HG02642 (cell line): ENCODE data around the gene MAPKBP1.

Source experiments
- ATAC-seq: cut with Tn5 transposase; IDR thresholded peaks from one replicate; pipeline ENCODE4 v1.9.1; 2021; ENCODE audit warnings: mild to moderate bottlenecking; ENCODE audit not compliant: unreplicated experiment, poor library complexity

MAPKBP1 gene

GRCh38 chr15:41804916-41805666, 30.8 kb downstream of the MAPKBP1 start:
- ATAC-seq, result no peak

DNA sequence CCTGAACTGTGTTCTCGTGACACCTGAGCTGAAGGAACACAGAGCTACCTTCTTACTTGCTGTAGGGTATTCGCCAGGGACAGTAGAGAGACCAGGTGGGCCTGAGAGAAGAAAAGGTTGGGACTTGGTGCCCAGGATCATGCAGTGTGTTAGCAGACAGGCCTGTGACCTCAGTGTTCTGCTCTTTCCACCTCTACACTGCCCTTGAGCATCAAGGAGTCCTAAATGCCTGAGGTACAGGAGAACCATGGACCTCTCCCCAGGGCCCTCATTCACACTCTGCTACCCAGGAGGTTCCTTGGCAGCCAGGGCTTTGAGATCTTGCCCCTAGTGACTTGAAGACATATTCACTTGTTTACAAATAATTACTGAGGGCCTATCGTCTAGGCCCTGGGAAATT, 31.4 kb downstream of the MAPKBP1 start:
- no peak for ATAC-seq

GRCh38 chr15:41806291-41807181, 32.3 kb downstream of the MAPKBP1 start:
- no peak for ATAC-seq

GRCh38 chr15:41809121-41809520, 34.8 kb downstream of the MAPKBP1 start:
- no peak for ATAC-seq

DNA sequence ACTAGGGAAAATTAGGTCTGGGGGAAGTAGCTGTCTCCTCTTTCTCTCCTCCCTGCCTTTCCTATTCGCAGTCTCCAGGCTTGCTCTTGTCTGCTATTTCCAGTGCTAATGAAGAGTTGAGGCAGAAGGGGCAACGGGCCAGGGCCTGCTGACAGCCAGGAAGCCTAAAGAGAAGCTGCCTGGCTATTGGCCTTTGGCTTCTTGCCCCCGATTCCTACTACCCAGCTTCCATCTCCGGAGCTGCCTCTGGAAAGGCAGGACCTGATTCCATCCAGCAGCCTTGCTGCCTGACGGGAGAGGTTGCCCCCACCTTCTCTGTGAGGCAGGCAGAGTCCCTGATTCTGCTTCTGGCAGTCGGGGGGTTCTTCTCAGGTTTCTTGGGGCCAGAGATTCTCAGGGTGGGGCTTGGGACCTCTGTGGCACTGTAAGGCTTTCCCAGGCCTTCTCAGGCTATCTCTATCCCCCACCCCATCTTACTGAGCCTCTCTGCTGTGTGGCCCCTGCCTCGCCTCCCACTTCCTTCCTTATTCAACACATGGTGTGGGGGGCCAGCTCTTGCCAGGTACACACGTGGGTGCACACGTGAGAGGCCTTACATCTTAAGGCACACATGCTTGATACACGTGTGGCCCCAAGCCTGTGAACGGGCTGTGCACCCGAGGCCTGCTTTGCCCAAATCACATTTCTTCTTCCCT, 35.4 kb downstream of the MAPKBP1 start:
- no peak for ATAC-seq

DNA sequence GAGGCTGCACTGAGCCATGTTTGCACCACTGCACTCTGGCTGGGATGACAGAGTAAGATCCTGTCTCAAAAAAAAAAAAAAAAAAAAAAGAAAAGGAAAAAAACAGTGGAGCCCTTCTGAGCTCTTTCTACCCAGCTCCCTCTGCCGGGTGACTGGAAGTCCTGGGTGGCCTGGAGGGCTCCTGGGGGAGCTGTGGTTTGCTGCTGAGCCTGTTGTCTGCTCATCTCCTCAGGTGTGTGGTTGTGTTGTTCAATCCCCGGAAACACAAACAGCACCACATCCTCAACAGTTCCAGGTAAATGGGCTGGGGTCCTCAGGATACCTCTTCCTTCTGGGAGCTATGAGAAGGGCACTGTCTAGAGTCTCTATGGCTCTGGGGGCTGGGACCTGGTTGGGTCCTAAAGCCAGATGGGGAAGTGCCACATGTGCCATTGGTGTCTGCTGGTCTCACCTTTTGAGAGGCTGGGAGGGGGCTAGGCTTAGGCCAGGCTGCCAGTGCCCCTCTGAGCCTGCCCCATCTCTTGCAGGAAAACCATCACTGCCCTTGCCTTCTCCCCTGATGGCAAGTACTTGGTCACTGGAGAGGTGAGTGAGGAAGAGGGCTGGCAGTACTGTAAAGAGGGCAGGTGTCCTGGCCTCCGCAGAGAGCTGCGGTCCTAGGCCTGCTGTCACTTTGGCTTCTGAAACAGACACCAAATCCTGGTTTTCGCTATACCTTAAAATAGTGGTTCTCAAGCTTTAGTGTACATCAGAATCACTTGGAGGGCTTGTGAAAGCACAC, 36.6 kb downstream of the MAPKBP1 start:
- no peak for ATAC-seq

GRCh38 chr15:41811432-41812195, 37.3 kb downstream of the MAPKBP1 start:
- no peak for ATAC-seq

DNA sequence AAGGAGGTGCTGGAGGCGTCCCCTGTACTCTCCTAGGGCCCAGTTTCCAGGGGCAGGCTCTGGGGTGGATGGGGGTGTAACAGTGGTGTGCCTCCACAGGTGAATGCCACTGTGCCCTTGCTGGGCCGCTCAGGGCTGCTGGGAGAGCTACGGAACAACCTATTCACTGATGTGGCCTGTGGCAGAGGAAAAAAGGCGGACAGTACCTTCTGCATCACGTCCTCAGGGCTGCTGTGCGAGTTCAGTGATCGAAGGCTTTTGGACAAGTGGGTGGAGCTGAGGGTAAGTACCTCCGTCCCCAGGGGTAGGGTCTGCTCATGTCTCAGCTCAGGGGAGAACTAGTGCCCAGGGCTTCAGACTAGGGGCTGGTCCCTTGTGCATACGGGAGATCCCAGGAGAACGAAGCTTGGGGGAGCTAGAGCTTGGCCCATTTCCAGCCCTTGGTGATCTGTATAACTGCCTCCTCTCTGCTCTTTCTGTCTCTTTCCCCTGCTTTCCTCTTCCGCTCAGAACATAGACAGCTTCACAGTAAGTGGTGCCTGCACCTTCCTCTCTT, 38.6 kb downstream of the MAPKBP1 start:
- no peak for ATAC-seq

GRCh38 chr15:41813426-41813825, 39.1 kb downstream of the MAPKBP1 start:
- ATAC-seq, result no peak

DNA sequence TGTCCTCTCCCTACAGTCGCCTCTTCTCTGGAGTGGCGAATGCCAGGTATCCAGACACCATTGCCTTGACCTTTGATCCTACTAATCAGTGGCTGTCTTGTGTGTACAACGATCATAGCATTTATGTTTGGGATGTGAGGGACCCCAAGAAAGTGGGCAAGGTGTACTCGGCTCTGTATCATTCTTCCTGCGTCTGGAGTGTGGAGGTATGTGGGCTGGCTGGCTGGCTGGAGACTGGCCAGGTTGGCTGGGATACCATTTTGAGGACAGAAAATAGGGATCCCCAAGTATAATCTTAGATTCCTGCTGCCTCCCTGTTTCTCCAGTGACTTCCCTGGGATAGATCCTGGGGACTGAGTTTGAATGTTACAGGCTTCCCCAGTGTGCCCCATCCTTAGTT, 40.2 kb downstream of the MAPKBP1 start:
- ATAC-seq, result no peak

DNA sequence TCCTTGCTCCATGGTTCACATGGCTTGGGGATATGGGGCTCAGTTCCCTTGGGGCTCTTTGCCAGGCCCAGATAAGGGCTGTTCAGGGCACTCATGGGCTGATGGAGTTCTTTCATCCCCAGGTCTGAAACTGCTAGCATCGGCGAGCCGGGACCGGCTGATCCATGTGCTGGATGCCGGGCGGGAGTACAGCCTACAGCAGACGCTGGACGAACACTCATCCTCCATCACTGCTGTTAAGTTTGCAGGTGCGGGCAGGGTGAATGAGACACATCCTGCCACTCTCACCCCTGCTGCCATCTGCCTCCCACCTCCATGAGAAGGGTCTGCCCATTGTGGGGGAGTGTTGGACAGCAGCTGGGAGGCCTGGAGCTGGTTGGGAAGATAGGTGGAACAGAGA, 42.5 kb downstream of the MAPKBP1 start:
- ATAC-seq, result no peak

GRCh38 chr15:41817327-41817726, 43.0 kb downstream of the MAPKBP1 start:
- no peak for ATAC-seq

DNA sequence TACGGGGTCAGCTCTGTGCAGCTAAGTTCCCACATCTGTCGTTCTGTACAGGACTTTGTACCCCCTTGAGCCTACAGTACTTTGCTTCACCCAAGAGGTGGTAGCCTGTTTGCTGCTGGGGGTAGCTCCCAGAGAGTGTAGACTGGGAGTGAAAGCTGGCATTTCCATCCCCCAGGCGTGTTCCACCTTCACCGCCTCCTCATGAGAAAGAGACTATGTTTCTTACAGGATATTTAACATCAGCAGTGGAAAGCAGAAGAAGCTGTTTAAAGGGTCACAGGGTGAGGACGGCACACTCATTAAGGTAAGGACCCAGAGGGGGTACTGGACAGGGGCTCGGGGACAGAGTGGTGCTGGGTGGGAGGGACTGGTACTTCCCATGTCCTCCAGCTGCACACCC, 43.5 kb downstream of the MAPKBP1 start:
- no peak for ATAC-seq

DNA sequence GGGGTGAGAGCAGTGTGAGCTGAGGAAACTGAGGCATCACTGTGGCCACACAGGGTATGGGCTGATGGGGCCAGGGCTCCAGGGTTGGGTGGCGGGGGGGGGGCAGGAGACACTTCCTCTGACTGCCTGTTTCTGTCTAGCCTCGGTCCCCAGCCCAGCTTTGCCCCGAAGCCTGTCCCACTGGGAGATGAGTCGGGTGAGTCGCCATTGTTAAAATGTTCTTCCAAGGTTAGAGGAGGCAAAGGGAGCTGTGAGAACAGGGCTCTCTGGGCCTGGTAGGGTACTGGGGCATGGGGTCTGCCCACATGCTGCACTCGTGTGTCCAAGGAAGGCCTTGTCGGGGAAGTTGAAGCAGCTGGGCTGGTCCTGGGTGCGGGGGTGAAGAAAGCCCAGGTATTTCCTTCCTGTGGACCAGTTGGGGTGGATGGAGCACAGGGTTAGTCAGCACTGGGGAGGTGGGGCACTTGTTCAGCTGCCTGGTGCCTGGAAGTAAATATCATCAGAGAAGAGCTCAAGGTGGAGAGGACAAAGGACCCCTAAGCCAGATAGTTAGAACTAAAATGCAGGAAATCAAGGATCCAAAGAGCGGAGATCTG, 45.3 kb downstream of the MAPKBP1 start:
- no peak for ATAC-seq

GRCh38 chr15:41820791-41821423, 46.6 kb downstream of the MAPKBP1 start:
- ATAC-seq, result no peak

GRCh38 chr15:41821831-41822230, 47.5 kb downstream of the MAPKBP1 start:
- no peak for ATAC-seq

DNA sequence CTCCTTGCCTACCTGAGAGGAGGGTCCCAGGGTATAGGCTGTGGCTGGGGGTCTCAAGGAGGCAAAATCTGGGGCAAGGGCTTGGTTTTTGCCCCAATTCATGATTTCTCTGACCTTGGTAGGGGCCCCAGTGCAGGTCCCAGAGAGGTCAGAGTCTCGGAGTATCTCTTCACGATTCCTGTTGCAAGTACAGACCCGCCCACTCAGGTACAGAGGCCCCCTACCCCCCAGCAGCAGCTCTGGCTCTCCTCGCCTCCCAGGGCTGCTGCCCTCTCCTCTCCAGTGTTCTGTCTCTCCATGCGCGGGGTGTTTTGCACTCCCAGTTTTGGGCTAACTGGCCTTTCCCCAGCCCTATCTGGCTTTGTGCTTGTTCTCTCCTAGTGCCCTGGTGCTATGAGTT, 48.2 kb downstream of the MAPKBP1 start:
- no peak for ATAC-seq

- ATAC-seq, result no peak
Measured at GRCh38 chr15:41822957-41823356, 48.7 kb downstream of the MAPKBP1 start.
